Astrocyte (in vitro differentiated cells and primary cell): ENCODE results near the gene CAPN11. TPM values are rescaled to one million over a fixed set of nuclear protein-coding genes. Genes with fewer than 3 reads are reported as not detected.

Source experiments
- DNase-seq: peaks from one replicate; pipeline ENCODE4 v3.0.0-alpha.2; 2010; ENCODE audit warnings: low read depth
- FAIRE-seq: peaks from 2 replicates; lab custom pipeline; 2011; peaks lifted over from hg19 to GRCh38; lab: Jason Lieb, UNC
- H2AFZ ChIP-seq: 2 replicates; pipeline ENCODE4 v1.6.0; 2012; ENCODE audit warnings: low read depth, low read length, inconsistent platforms
- H3K27ac ChIP-seq: 2 replicates; pipeline ENCODE4 v1.5.1; 2011; ENCODE audit warnings: low read depth, low read length, inconsistent platforms
- H3K27me3 ChIP-seq: 2 replicates; pipeline ENCODE4 v1.6.0; 2011; ENCODE audit warnings: low read length, inconsistent platforms; ENCODE audit not compliant: insufficient read depth
- H3K36me3 ChIP-seq: 2 replicates; pipeline ENCODE4 v1.5.1; 2011; ENCODE audit warnings: low read length, inconsistent platforms; ENCODE audit not compliant: insufficient read depth
- H3K4me1 ChIP-seq: 2 replicates; pipeline ENCODE4 v1.5.1; 2011; ENCODE audit warnings: low read length, inconsistent platforms; ENCODE audit not compliant: insufficient read depth
- H3K4me2 ChIP-seq: 2 replicates; pipeline ENCODE4 v1.6.0; 2012; ENCODE audit warnings: low read length, inconsistent platforms
- H3K4me3 ChIP-seq: 2 replicates; pipeline ENCODE4 v1.5.1; 2011; ENCODE audit warnings: low read depth, mild to moderate bottlenecking, low read length, inconsistent platforms; ENCODE audit not compliant: insufficient read depth
- H3K79me2 ChIP-seq: 2 replicates; pipeline ENCODE4 v1.6.0; 2012; ENCODE audit warnings: mild to moderate bottlenecking, low read length, inconsistent platforms; ENCODE audit not compliant: insufficient read depth
- H3K9ac ChIP-seq: 2 replicates; pipeline ENCODE4 v1.6.0; 2012; ENCODE audit warnings: mild to moderate bottlenecking, low read length, inconsistent platforms
- H3K9me3 ChIP-seq: 2 replicates; pipeline ENCODE4 v1.5.1; 2012; ENCODE audit warnings: low read depth, mild to moderate bottlenecking, low read length, inconsistent platforms; ENCODE audit not compliant: insufficient read depth
- H4K20me1 ChIP-seq: 2 replicates; pipeline ENCODE4 v1.6.0; 2012; ENCODE audit warnings: low read length, inconsistent platforms; ENCODE audit not compliant: insufficient read depth
- H3K27ac Mint-ChIP-seq: one replicate; pipeline ENCODE4 v1.8.0; 2021; ENCODE audit warnings: mild to moderate bottlenecking, mixed read lengths; ENCODE audit not compliant: unreplicated experiment
- H3K27me3 Mint-ChIP-seq: one replicate; pipeline ENCODE4 v1.8.0; 2021; ENCODE audit warnings: low read depth, mixed read lengths; ENCODE audit not compliant: unreplicated experiment
- H3K36me3 Mint-ChIP-seq: one replicate; pipeline ENCODE4 v1.8.0; 2021; ENCODE audit warnings: low read depth, mixed read lengths; ENCODE audit not compliant: unreplicated experiment
- H3K4me1 Mint-ChIP-seq: one replicate; pipeline ENCODE4 v1.8.0; 2021; ENCODE audit warnings: low read depth, mixed read lengths; ENCODE audit not compliant: unreplicated experiment
- H3K4me3 Mint-ChIP-seq: one replicate; pipeline ENCODE4 v1.8.0; 2021; ENCODE audit warnings: mild to moderate bottlenecking, moderate library complexity, mixed read lengths; ENCODE audit not compliant: unreplicated experiment
- H3K9me3 Mint-ChIP-seq: one replicate; pipeline ENCODE4 v1.8.0; 2021; ENCODE audit warnings: mild to moderate bottlenecking, mixed read lengths; ENCODE audit not compliant: unreplicated experiment
- EZH2 ChIP-seq: IDR thresholded peaks from 2 replicates; pipeline ENCODE4 v1.6.1; 2012; ENCODE audit warnings: mild to moderate bottlenecking, low read length, inconsistent platforms; ENCODE audit not compliant: insufficient read depth
- total RNA-seq: library from RNA; stranded (reverse); gene quantifications from 2 replicates; pipeline ENCODE4 v1.2.1, GENCODE V29; 2021
- TF ChIP-seq, protein P1 (sequence below): IDR thresholded peaks from 2 replicates; pipeline ENCODE4 v1.5.1; 2011; ENCODE audit warnings: low read depth, mild to moderate bottlenecking, inconsistent platforms, low read length, moderate library complexity; ENCODE audit not compliant: insufficient read depth

The CAPN11 gene
- total RNA-seq, 1 donor from 2014 or later, result not detected

DNA sequence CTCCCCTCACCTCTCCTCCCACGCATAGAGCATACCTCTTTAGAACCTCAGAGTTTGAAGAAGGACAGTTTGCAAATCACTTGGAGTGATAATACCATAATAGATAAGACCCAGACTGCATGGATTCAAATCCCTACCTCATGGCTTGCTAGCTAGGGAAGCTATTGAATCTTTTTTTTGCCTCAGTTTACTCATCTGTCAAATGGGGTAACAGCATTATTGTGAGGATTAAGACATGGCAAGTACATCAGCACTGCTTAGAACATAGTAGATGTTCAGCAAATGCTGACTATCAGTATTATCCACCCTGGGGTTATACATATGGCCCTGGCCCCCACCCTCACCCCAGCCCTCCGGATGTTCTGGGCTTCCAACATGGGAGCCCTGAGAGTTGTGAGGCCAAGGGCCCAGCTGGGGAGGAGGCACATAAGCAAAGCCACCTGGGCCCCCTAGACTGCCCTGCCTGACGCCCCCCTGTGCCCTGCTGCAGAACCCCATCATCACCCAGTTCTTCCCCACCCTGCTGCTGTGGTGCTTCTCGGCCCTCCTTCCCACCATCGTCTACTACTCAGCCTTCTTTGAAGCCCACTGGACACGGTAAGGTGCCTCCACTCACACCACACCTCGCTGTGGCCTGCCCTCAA is 9.1 kb upstream of the CAPN11 start:
- Mint-ChIP-seq H3K36me3 (peaks cover 22% of the 10 kb centered on the region), H3K27ac (no peak overlapping the region), H3K9me3 (no peaks in the 10 kb centered on the region), H3K27me3 (no peaks in the 10 kb centered on the region), H3K4me1 (no peaks in the 10 kb centered on the region), H3K4me3 (no peak overlapping the region)
- no peak overlapping the region for H3K27ac ChIP-seq
- DNase-seq (no peak), FAIRE-seq (no peak)
- peaks cover 6% of the 10 kb centered on the region for H3K36me3 ChIP-seq
- no peaks in the 10 kb centered on the region for H3K9me3 ChIP-seq
- H3K9ac ChIP-seq, result no peak overlapping the region
- H3K27me3 ChIP-seq, result no peaks in the 10 kb centered on the region
- H3K79me2 ChIP-seq, result no peaks in the 10 kb centered on the region
- no peaks in the 10 kb centered on the region for H3K4me1 ChIP-seq
- H3K4me2 ChIP-seq, result no peak overlapping the region
- H3K4me3 ChIP-seq, result no peak overlapping the region
- TF ChIP-seq, protein P1, sequence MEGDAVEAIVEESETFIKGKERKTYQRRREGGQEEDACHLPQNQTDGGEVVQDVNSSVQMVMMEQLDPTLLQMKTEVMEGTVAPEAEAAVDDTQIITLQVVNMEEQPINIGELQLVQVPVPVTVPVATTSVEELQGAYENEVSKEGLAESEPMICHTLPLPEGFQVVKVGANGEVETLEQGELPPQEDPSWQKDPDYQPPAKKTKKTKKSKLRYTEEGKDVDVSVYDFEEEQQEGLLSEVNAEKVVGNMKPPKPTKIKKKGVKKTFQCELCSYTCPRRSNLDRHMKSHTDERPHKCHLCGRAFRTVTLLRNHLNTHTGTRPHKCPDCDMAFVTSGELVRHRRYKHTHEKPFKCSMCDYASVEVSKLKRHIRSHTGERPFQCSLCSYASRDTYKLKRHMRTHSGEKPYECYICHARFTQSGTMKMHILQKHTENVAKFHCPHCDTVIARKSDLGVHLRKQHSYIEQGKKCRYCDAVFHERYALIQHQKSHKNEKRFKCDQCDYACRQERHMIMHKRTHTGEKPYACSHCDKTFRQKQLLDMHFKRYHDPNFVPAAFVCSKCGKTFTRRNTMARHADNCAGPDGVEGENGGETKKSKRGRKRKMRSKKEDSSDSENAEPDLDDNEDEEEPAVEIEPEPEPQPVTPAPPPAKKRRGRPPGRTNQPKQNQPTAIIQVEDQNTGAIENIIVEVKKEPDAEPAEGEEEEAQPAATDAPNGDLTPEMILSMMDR, result no peak
- no peak for TF ChIP-seq EZH2
- H2AFZ ChIP-seq, result no peak overlapping the region
- H4K20me1 ChIP-seq, result peaks cover 24% of the 10 kb centered on the region

DNA sequence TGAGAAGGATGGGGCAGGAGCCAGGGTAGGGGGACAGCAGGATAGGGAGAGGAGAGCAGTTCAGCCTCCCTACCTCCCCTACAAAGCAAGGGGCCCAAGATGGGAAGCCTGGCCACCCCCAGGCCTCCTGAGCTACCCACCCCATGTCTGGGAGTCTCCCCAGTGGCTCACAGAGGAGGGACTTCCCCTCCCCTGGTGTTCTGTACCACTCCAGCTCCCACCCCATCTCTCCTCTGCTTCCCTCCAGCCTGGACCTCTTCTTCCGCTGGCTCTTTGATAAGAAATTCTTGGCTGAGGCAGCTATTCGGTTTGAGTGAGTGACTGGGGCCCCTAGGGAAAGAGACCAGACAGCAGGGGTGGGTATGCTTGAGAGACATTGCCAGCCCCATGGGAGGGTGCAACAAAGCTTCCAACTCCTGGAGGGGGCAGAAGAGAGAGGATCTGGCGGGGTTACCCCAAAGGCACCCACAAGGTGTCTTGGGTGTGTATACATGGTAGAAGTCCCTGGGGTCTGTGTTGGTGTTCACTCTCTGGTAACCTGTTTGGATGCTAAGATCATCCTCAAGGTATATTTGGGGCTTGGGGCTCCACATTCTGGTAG is 8.2 kb upstream of the CAPN11 start:
- Histone ChIP-seq H3K79me2 (no peaks in the 10 kb centered on the region), H3K4me3 (no peak overlapping the region), H4K20me1 (peaks cover 24% of the 10 kb centered on the region), H3K4me1 (no peaks in the 10 kb centered on the region), H3K9ac (no peak overlapping the region), H3K9me3 (no peaks in the 10 kb centered on the region), H3K27me3 (no peaks in the 10 kb centered on the region), H3K4me2 (no peak overlapping the region), H3K36me3 (peaks cover 6% of the 10 kb centered on the region), H2AFZ (no peak overlapping the region), H3K27ac (no peak overlapping the region)
- TF ChIP-seq, protein P1, result no peak
- TF ChIP-seq EZH2, result no peak
- FAIRE-seq, result no peak
- H3K27ac Mint-ChIP-seq, result no peak overlapping the region
- no peaks in the 10 kb centered on the region for H3K4me1 Mint-ChIP-seq
- no peaks in the 10 kb centered on the region for H3K9me3 Mint-ChIP-seq
- H3K27me3 Mint-ChIP-seq, result no peaks in the 10 kb centered on the region
- H3K36me3 Mint-ChIP-seq, result peaks cover 22% of the 10 kb centered on the region
- no peak overlapping the region for H3K4me3 Mint-ChIP-seq
- DNase-seq, result no peak
